HepG2 (cell line): Measurements from ENCODE around the gene SLC36A3. TPM values are rescaled to one million over a fixed set of nuclear protein-coding genes. Genes with fewer than 3 reads are reported as not detected.
A peak's percentile ranks its signal among the peaks of the same experiment; 100 is the strongest.

Experiments used
- ATF5 ChIP-seq: sonication (generic); formaldehyde crosslinking; IDR thresholded peaks from 2 replicates; pipeline ENCODE4 v1.4.0; 2020; ENCODE audit warnings: mild to moderate bottlenecking, low read depth, missing genetic modification reagents
- HNF1B ChIP-seq: sonication (generic); formaldehyde crosslinking; IDR thresholded peaks from 2 replicates; pipeline ENCODE4 v1.5.1; 2020; ENCODE audit warnings: mild to moderate bottlenecking, moderate library complexity, missing genetic modification reagents
- KLF15 ChIP-seq: sonication (generic); formaldehyde crosslinking; IDR thresholded peaks from 2 replicates; pipeline ENCODE4 v1.8.1; 2023; ENCODE audit warnings: borderline replicate concordance, mild to moderate bottlenecking, inconsistent platforms, missing genetic modification reagents, mixed read lengths
- MATR3 ChIP-seq: sonication (generic); formaldehyde crosslinking; IDR thresholded peaks from 2 replicates; pipeline ENCODE4 v1.4.0; 2020; ENCODE audit warnings: missing genetic modification reagents
- MYC ChIP-seq: sonication (generic); formaldehyde crosslinking; IDR thresholded peaks from 2 replicates; pipeline ENCODE4 v1.9.0; 2021; ENCODE audit warnings: missing genetic modification reagents, borderline replicate concordance
- NCOR1 ChIP-seq: fragments of 200-600 bp; sonication (generic); IDR thresholded peaks from 2 replicates; pipeline ENCODE4 v1.7.0; 2017; ENCODE audit warnings: antibody characterized with exemption, low read length, borderline replicate concordance
- NFE2L1 ChIP-seq: sonication (generic); formaldehyde crosslinking; IDR thresholded peaks from 2 replicates; pipeline ENCODE4 v1.4.0; 2020; ENCODE audit warnings: missing genetic modification reagents, mild to moderate bottlenecking, borderline replicate concordance
- REL ChIP-seq: sonication (generic); formaldehyde crosslinking; conservative IDR thresholded peaks from 2 replicates; pipeline ENCODE4 v1.8.0; 2022; ENCODE audit warnings: mild to moderate bottlenecking, missing genetic modification reagents, moderate library complexity
- SOX6 ChIP-seq, 2 experiments: fragments of 450-650 bp in 1 of 2; sonication (generic) in 1 of 2; formaldehyde crosslinking in 1 of 2; IDR thresholded peaks; 2 replicates each; pipeline versions ENCODE4 v1.4.0 to v1.6.1; 2017 to 2020; ENCODE audit warnings: antibody characterized with exemption in 1 of 2, mild to moderate bottlenecking in 1 of 2, missing genetic modification reagents in 1 of 2
- SPEN ChIP-seq: sonication (generic); formaldehyde crosslinking; IDR thresholded peaks from 2 replicates; pipeline ENCODE4 v1.5.1; 2020; ENCODE audit warnings: low read depth, mild to moderate bottlenecking, missing genetic modification reagents
- ZBTB49 ChIP-seq: sonication (generic); formaldehyde crosslinking; IDR thresholded peaks from 2 replicates; pipeline ENCODE4 v1.4.0; 2020; ENCODE audit warnings: missing genetic modification reagents, borderline replicate concordance
- ZFX ChIP-seq: sonication (generic); formaldehyde crosslinking; IDR thresholded peaks from 2 replicates; pipeline ENCODE4 v1.4.0; 2020; ENCODE audit warnings: mild to moderate bottlenecking, low read depth, missing genetic modification reagents, moderate library complexity
- ZNF280D ChIP-seq: sonication (generic); formaldehyde crosslinking; IDR thresholded peaks from 2 replicates; pipeline ENCODE4 v1.5.1; 2020; ENCODE audit warnings: mild to moderate bottlenecking, missing genetic modification reagents
- ZNF33B ChIP-seq: sonication (generic); formaldehyde crosslinking; IDR thresholded peaks from 2 replicates; pipeline ENCODE4 v1.5.1; 2020; ENCODE audit warnings: mild to moderate bottlenecking, missing genetic modification reagents
- ZNF460 ChIP-seq: sonication (generic); formaldehyde crosslinking; IDR thresholded peaks from 2 replicates; pipeline ENCODE4 v1.5.1; 2020; ENCODE audit warnings: missing genetic modification reagents, mild to moderate bottlenecking, borderline replicate concordance
- ZNF557 ChIP-seq: sonication (generic); formaldehyde crosslinking; IDR thresholded peaks from 2 replicates; pipeline ENCODE4 v1.4.0; 2020; ENCODE audit warnings: missing genetic modification reagents
- ZNF746 ChIP-seq: sonication (generic); formaldehyde crosslinking; IDR thresholded peaks from 2 replicates; pipeline ENCODE4 v1.8.0; 2022; ENCODE audit warnings: mild to moderate bottlenecking, missing genetic modification reagents
- polyA plus RNA-seq, 8 experiments: library from polyadenylated mRNA; depleted of rRNA in 3 of 8; stranded (reverse) in 7 of 8; unstranded in 1 of 8; fragments of >200 nt; fragmentation: Illumina TruSeq in 4 of 8; extraction: Trizol in 4 of 8; gene quantifications; 2 replicates each; pipeline versions ENCODE4 v1.2.1 to v1.2.3, GENCODE V29; 2011 to 2016; ENCODE audit warnings: low read depth in 4 of 8, missing spikeins in 1 of 8, mixed read lengths in 1 of 8; ENCODE audit not compliant: insufficient read depth in 1 of 8
- total RNA-seq, 5 experiments: library from RNA; depleted of rRNA; stranded (reverse); fragments of >200 nt; fragmentation: Illumina TruSeq; extraction: Trizol; gene quantifications; 2 replicates each; pipeline ENCODE4 v1.2.3, GENCODE V29; 2016; ENCODE audit warnings: low read depth in 1 of 5
- TF ChIP-seq, protein P1 (sequence below): IDR thresholded peaks from 2 replicates; pipeline ENCODE4 v1.6.1; 2016; ENCODE audit warnings: low read depth, control low read depth

Gene SLC36A3
- total and polyA plus RNA-seq, 2 of the 13 experiments (the other 11 are each of a cell fraction or from before 2014, with no cell fraction given) = not detected

DNA sequence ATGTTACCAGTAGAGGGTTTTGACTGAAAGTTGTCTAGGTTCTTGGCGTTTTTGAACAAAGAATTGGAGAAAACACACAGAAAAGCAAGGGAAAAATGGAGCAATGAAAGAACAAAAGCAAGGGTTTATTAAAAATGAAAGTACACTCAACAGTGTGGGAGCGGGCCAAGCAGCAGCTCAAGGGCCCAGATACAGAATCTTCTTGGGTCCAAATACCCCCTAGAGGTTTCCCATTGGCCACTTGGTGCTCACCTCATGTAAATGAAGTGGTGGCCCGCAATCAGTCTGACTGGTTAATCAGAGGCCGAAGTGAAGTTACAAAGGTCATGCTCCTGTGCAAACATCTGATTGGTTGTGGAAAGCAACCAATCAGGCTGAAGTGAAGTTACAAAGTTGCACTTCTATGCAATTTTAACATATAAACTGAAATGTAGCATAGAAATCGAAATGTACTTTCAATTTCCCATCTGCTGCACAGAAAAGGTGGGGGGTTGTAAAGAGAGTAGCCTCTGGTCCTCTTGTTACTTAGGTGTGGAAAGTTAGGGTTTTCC lies 52.5 kb downstream of the SLC36A3 start (continued):
- TF ChIP-seq ZNF557 (CRISPR knock-in tag) (no peak), ZFX (CRISPR knock-in tag) (peak; percentile 78), KLF15 (no peak), MYC (CRISPR knock-in tag) (no peak), ZNF280D (CRISPR knock-in tag) (0 out of 2 replicates have a peak, but pooled peaks have one; percentile 16), ZNF746 (CRISPR knock-in tag) (no peak), REL (CRISPR knock-in tag) (no peak), ATF5 (CRISPR knock-in tag) (no peak), SOX6 (IDR thresholded peaks at IDR 0.05) (no peak), SOX6 (CRISPR knock-in tag; IDR thresholded peaks at IDR 0.05) (no peak; the same call in 1 of the 2 replicates), ZNF460 (no peak), SPEN (CRISPR knock-in tag) (no peak), ZNF33B (CRISPR knock-in tag) (no peak), NFE2L1 (CRISPR knock-in tag) (no peak), MATR3 (no peak), NCOR1 (no peak; the same call in 1 of the 2 replicates), HNF1B (CRISPR knock-in tag) (no peak), ZBTB49 (no peak)
- TF ChIP-seq, protein P1, sequence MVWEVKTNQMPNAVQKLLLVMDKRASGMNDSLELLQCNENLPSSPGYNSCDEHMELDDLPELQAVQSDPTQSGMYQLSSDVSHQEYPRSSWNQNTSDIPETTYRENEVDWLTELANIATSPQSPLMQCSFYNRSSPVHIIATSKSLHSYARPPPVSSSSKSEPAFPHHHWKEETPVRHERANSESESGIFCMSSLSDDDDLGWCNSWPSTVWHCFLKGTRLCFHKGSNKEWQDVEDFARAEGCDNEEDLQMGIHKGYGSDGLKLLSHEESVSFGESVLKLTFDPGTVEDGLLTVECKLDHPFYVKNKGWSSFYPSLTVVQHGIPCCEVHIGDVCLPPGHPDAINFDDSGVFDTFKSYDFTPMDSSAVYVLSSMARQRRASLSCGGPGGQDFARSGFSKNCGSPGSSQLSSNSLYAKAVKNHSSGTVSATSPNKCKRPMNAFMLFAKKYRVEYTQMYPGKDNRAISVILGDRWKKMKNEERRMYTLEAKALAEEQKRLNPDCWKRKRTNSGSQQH (CRISPR knock-in tag) = 0 out of 2 replicates have a peak, but pooled peaks have one; percentile 10
